Measurements from ENCODE around the gene GRIA1. TPM values are rescaled to one million over a fixed set of nuclear protein-coding genes. Genes with fewer than 3 reads are reported as not detected.

The GRIA1 gene
- total RNA-seq, 2 donors from 2014 or later = 1.2 TPM; not detected in 1

DNA sequence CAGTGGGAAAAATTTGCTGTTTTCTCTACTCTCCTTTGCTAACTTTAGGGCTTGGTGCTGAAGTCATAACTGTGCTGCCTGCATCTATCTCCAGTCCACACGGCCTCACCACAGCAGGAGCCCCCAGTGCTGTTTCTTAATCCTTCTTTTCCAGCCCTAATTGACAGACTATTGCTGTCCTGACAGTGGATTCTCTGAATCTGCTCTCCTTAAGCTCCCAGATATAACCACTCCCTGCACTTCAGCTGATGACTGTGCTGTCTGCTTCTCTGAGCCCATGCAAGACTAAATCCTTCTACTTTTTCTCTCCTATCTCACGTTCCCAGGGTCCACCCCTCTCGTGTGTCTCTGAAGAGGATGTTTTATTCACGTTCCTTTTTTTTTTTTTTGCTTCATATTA lies 19.7 kb upstream of the GRIA1 start:
- H3K4me3 Mint-ChIP-seq = no peak overlapping the region
- WGBS, 2 experiments (ENCODE audit: insufficient coverage in 1 of 2, insufficient read length in 1 of 2) = 43 to 62% methylated on average over 1 to 3 of the region's 4 CpGs
- H3K27ac Mint-ChIP-seq = no peak overlapping the region
- Histone ChIP-seq H3K9me3 (ENCODE audit: control insufficient read depth, low read length) (peaks cover 2% of the 10 kb centered on the region), H3K36me3 (ENCODE audit: control insufficient read depth, insufficient read depth, low read length) (no peaks in the 10 kb centered on the region), H3K9ac (ENCODE audit: extremely low read depth, low read length, poor library complexity, severe bottlenecking) (no peak overlapping the region), H3K4me3 (ENCODE audit: low read length) (no peak overlapping the region), H3K27ac (ENCODE audit: low read depth, low read length) (no peak overlapping the region), H3K4me1 (ENCODE audit: control insufficient read depth, insufficient read depth, low read length) (no peaks in the 10 kb centered on the region), H3K27me3 (ENCODE audit: control insufficient read depth, insufficient read depth, low read length, poor library complexity, severe bottlenecking) (no peaks in the 10 kb centered on the region)
- peaks cover 3% of the 10 kb centered on the region for H3K27me3 Mint-ChIP-seq (ENCODE audit: insufficient read depth)
- DNase-seq = no peak
- TF ChIP-seq, protein P1, sequence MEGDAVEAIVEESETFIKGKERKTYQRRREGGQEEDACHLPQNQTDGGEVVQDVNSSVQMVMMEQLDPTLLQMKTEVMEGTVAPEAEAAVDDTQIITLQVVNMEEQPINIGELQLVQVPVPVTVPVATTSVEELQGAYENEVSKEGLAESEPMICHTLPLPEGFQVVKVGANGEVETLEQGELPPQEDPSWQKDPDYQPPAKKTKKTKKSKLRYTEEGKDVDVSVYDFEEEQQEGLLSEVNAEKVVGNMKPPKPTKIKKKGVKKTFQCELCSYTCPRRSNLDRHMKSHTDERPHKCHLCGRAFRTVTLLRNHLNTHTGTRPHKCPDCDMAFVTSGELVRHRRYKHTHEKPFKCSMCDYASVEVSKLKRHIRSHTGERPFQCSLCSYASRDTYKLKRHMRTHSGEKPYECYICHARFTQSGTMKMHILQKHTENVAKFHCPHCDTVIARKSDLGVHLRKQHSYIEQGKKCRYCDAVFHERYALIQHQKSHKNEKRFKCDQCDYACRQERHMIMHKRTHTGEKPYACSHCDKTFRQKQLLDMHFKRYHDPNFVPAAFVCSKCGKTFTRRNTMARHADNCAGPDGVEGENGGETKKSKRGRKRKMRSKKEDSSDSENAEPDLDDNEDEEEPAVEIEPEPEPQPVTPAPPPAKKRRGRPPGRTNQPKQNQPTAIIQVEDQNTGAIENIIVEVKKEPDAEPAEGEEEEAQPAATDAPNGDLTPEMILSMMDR (conservative IDR thresholded peaks at IDR 0.05) = no peak
- H3K4me1 Mint-ChIP-seq = peaks cover 3% of the 10 kb centered on the region
- H3K36me3 Mint-ChIP-seq (ENCODE audit: low read depth) = no peaks in the 10 kb centered on the region
- peaks cover 4% of the 10 kb centered on the region for H3K9me3 Mint-ChIP-seq

- no peak overlapping the region for H3K4me3 Mint-ChIP-seq
- Histone ChIP-seq H3K9me3 (ENCODE audit: control insufficient read depth, low read length) (no peaks in the 10 kb centered on the region), H3K4me1 (ENCODE audit: control insufficient read depth, insufficient read depth, low read length) (no peaks in the 10 kb centered on the region), H3K9ac (ENCODE audit: extremely low read depth, low read length, poor library complexity, severe bottlenecking) (no peak overlapping the region), H3K27ac (ENCODE audit: low read depth, low read length) (no peak overlapping the region), H3K4me3 (ENCODE audit: low read length) (no peak overlapping the region), H3K36me3 (ENCODE audit: control insufficient read depth, insufficient read depth, low read length) (no peaks in the 10 kb centered on the region), H3K27me3 (ENCODE audit: control insufficient read depth, insufficient read depth, low read length, poor library complexity, severe bottlenecking) (no peaks in the 10 kb centered on the region)
- H3K27me3 Mint-ChIP-seq (ENCODE audit: insufficient read depth) = no peaks in the 10 kb centered on the region
- peak; percentile 46 for DNase-seq
- TF ChIP-seq, protein P1 (conservative IDR thresholded peaks at IDR 0.05) = peak; percentile 43
- H3K4me1 Mint-ChIP-seq = peaks cover 2% of the 10 kb centered on the region
- H3K9me3 Mint-ChIP-seq = peaks cover 4% of the 10 kb centered on the region
- H3K36me3 Mint-ChIP-seq (ENCODE audit: low read depth) = no peaks in the 10 kb centered on the region
- 44 to 74% methylated on average over 1 of the region's 1 CpG for WGBS, 2 experiments (ENCODE audit: insufficient coverage in 1 of 2, insufficient read length in 1 of 2)
- H3K27ac Mint-ChIP-seq = no peak overlapping the region
Measured at GRCh38 chr5:153476767-153477166, 13.7 kb upstream of the GRIA1 start.

- H3K27ac Mint-ChIP-seq = no peak overlapping the region
- peaks cover 2% of the 10 kb centered on the region for H3K4me1 Mint-ChIP-seq
- H3K9me3 Mint-ChIP-seq = no peaks in the 10 kb centered on the region
- H3K36me3 Mint-ChIP-seq (ENCODE audit: low read depth) = no peaks in the 10 kb centered on the region
- Histone ChIP-seq H3K27ac (ENCODE audit: low read depth, low read length) (no peak overlapping the region), H3K9ac (ENCODE audit: extremely low read depth, low read length, poor library complexity, severe bottlenecking) (no peak overlapping the region), H3K4me1 (ENCODE audit: control insufficient read depth, insufficient read depth, low read length) (no peaks in the 10 kb centered on the region), H3K27me3 (ENCODE audit: control insufficient read depth, insufficient read depth, low read length, poor library complexity, severe bottlenecking) (no peaks in the 10 kb centered on the region), H3K9me3 (ENCODE audit: control insufficient read depth, low read length) (no peaks in the 10 kb centered on the region), H3K4me3 (ENCODE audit: low read length) (no peak overlapping the region), H3K36me3 (ENCODE audit: control insufficient read depth, insufficient read depth, low read length) (no peaks in the 10 kb centered on the region)
- DNase-seq = no peak
- no peak overlapping the region for H3K4me3 Mint-ChIP-seq
- TF ChIP-seq, protein P1 (conservative IDR thresholded peaks at IDR 0.05) = no peak
- peaks cover 2% of the 10 kb centered on the region for H3K27me3 Mint-ChIP-seq (ENCODE audit: insufficient read depth)
Measured at GRCh38 chr5:153480401-153480800, 10.1 kb upstream of the GRIA1 start.

Measured in endodermal cell (in vitro differentiated cells).